Tibial artery (tissue), 4 donors: ENCODE measurements around the gene ASIP.

ENCODE experiments used
- DNase-seq, 2 donors: peaks; one replicate each; pipeline ENCODE4 v3.0.0-alpha.2; 2019
- H3K27ac ChIP-seq, 2 donors: fragments of 200-600 bp; sonication (generic) in 1 of 2; 1 replicate in 1 of 2; 2 replicates in 1 of 2; pipeline ENCODE4 v1.5.1; 2018 to 2019; ENCODE audit warnings: mild to moderate bottlenecking in 1 of 2
- H3K27me3 ChIP-seq, 2 donors: fragments of 200-600 bp; sonication (generic) in 1 of 2; one replicate each; pipeline versions ENCODE4 v1.5.1 to v1.6.0; 2016 to 2019
- H3K36me3 ChIP-seq, 3 donors: fragments of 200-600 bp; sonication (generic) in 2 of 3; one replicate each; pipeline ENCODE4 v1.5.1; 2016 to 2019; ENCODE audit warnings: mild to moderate bottlenecking in 2 of 3
- H3K4me1 ChIP-seq, 4 donors: fragments of 200-600 bp; sonication (generic) in 2 of 4; 1 replicate in 3 of 4; 2 replicates in 1 of 4; pipeline ENCODE4 v1.5.1; 2016 to 2019
- H3K4me3 ChIP-seq, 2 donors: fragments of 200-600 bp; sonication (generic) in 1 of 2; 1 replicate in 1 of 2; 2 replicates in 1 of 2; pipeline ENCODE4 v1.5.1; 2018 to 2019; ENCODE audit warnings: mild to moderate bottlenecking in 2 of 2
- H3K9me3 ChIP-seq, 3 donors: fragments of 200-600 bp; sonication (generic) in 1 of 3; one replicate each; pipeline ENCODE4 v1.5.1; 2016 to 2019
- CTCF ChIP-seq, 2 experiments: fragments of 200-600 bp in 1 of 2; fragments of 450-650 bp in 1 of 2; IDR thresholded peaks; one replicate each; pipeline ENCODE4 v1.5.1; 2017 to 2019; ENCODE audit warnings: antibody characterized with exemption in 2 of 2, mild to moderate bottlenecking in 1 of 2, moderate library complexity in 1 of 2
- intact Hi-C: fragments of 100-400 bp; cut with DNase I; formaldehyde crosslinking; loops from one replicate; pipeline ENCODE4 v1.15.0; 2023; ENCODE audit warnings: low total_unique reads

ASIP gene

DNA sequence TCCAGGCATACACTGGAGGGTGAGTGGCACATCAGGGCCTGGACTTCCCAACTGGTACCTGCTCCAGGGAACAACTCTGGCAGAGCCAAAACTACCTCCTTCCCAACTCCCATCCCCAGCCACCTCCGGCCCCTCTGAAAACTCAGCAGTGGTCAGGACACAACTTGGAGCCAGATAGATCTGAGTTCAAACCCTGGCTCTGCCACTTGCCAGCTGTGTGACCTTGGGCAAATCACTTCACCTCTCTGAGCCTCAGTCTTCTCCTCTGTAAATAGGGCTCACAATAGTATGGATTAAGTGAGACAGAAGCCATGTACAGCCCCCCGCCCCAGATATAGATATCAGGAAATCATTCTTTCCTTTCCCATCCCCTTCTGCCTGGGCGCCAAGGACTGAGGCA lies 51.3 kb downstream of the ASIP start:
- no peak overlapping the region for H3K27ac ChIP-seq
- no peaks in the 10 kb centered on the region for H3K9me3 ChIP-seq
- TF ChIP-seq CTCF (IDR thresholded peaks at IDR 0.05): no peak
- no peaks in the 10 kb centered on the region for H3K27me3 ChIP-seq
- intact Hi-C loops: no loop called here
- DNase-seq: no peak
- no peaks in the 10 kb centered on the region for H3K4me1 ChIP-seq
- H3K4me3 ChIP-seq: no peak overlapping the region
- peaks cover 38 to 81% (median 47%) of the 10 kb centered on the region in 3 donors for H3K36me3 ChIP-seq

GRCh38 chr20:34293119-34293518 lies 51.9 kb downstream of the ASIP start:
- no peaks in the 10 kb centered on the region for H3K27me3 ChIP-seq
- peaks cover 32 to 75% (median 47%) of the 10 kb centered on the region in 3 donors for H3K36me3 ChIP-seq
- no peak for DNase-seq
- no peak for TF ChIP-seq CTCF (IDR thresholded peaks at IDR 0.05)
- intact Hi-C loops: no loop called here
- no peak overlapping the region for H3K4me3 ChIP-seq
- no peak overlapping the region for H3K27ac ChIP-seq
- H3K4me1 ChIP-seq: no peaks in the 10 kb centered on the region
- H3K9me3 ChIP-seq: no peaks in the 10 kb centered on the region

GRCh38 chr20:34293589-34293988 lies 52.4 kb downstream of the ASIP start:
- no peak for DNase-seq
- H3K27ac ChIP-seq: no peak overlapping the region
- peaks cover 28 to 70% (median 47%) of the 10 kb centered on the region in 3 donors for H3K36me3 ChIP-seq
- H3K27me3 ChIP-seq: no peaks in the 10 kb centered on the region
- no peaks in the 10 kb centered on the region for H3K9me3 ChIP-seq
- H3K4me1 ChIP-seq: no peaks in the 10 kb centered on the region
- no peak overlapping the region for H3K4me3 ChIP-seq
- intact Hi-C loops: no loop called here
- TF ChIP-seq CTCF (IDR thresholded peaks at IDR 0.05): no peak

- H3K4me1 ChIP-seq: no peaks in the 10 kb centered on the region
- H3K36me3 ChIP-seq: peaks cover 26 to 60% (median 46%) of the 10 kb centered on the region in 3 donors
- no peak overlapping the region for H3K4me3 ChIP-seq
- intact Hi-C loops: no loop called here
- H3K27me3 ChIP-seq: no peaks in the 10 kb centered on the region
- no peak for TF ChIP-seq CTCF (IDR thresholded peaks at IDR 0.05)
- H3K27ac ChIP-seq: no peak overlapping the region
- no peaks in the 10 kb centered on the region for H3K9me3 ChIP-seq
- no peak for DNase-seq
Measured at GRCh38 chr20:34294563-34294962, 53.3 kb downstream of the ASIP start.

DNA sequence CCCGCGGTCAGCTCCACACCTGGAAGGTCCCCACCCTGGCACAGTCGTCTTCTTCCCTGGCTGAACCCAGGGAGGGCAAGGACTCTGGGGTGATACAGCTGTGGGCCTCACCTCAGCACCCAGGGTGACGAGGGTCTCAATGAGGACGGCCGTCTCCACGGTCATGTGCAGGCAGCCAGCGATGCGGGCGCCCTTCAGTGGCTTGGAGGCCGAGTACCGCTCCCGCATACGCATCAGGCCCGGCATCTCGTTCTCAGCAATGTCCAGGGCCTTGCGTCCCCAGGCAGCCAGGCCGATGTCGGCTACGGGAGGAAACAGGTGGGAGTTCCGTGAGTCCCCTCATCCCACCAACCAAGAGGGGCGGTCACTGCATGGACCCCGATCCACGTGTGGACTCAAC lies 54.1 kb downstream of the ASIP start:
- H3K27ac ChIP-seq: no peak overlapping the region
- H3K9me3 ChIP-seq: no peaks in the 10 kb centered on the region
- H3K4me3 ChIP-seq: no peak overlapping the region
- no peak for DNase-seq
- intact Hi-C loops: no loop called here
- peaks cover 19 to 53% (median 39%) of the 10 kb centered on the region in 3 donors for H3K36me3 ChIP-seq
- no peak for TF ChIP-seq CTCF (IDR thresholded peaks at IDR 0.05)
- H3K4me1 ChIP-seq: no peaks in the 10 kb centered on the region
- H3K27me3 ChIP-seq: no peaks in the 10 kb centered on the region

DNA sequence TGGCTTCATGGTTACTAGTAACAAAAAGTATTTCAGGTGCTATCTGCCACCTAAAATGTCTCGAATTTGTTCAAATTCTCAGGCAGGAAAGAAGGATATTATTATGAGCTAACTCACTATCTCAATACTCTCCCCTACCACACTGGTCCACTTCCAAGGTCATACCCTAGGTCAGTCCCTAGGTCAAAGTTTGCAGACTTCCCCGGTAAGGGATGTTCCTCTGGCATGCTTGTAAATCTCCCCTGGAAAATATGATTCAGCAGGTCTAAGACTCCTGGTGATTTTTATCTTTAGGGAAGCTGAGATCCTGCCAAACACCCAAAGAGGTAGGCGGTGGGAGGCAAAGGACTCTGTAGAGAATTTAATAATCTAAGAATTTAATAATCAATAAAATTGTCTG lies 55.2 kb downstream of the ASIP start:
- DNase-seq: no peak
- intact Hi-C loops: no loop called here
- TF ChIP-seq CTCF (IDR thresholded peaks at IDR 0.05): no peak
- peaks cover 0 to 7% (median 5%) of the 10 kb centered on the region in 4 donors for H3K4me1 ChIP-seq
- H3K27me3 ChIP-seq: no peaks in the 10 kb centered on the region
- peaks cover 7 to 41% (median 27%) of the 10 kb centered on the region in 3 donors for H3K36me3 ChIP-seq
- H3K9me3 ChIP-seq: no peaks in the 10 kb centered on the region
- H3K4me3 ChIP-seq: no peak overlapping the region
- no peak overlapping the region for H3K27ac ChIP-seq
